HepG2 (cell line): ENCODE measurements around the gene FRMD8. TPM values are rescaled to one million over a fixed set of nuclear protein-coding genes. Genes with fewer than 3 reads are reported as not detected.

Experiments used
- CHD2 ChIP-seq: IDR thresholded peaks from 2 replicates; pipeline ENCODE4 v1.6.1; 2011; ENCODE audit warnings: low read depth, low read length, improper control_type of control experiment
- DNMT1 ChIP-seq: sonication (generic); formaldehyde crosslinking; IDR thresholded peaks from 2 replicates; pipeline ENCODE4 v1.5.1; 2020; ENCODE audit warnings: mild to moderate bottlenecking, missing genetic modification reagents
- KAT8 ChIP-seq: IDR thresholded peaks from 2 replicates; pipeline ENCODE4 v1.6.1; 2016; ENCODE audit warnings: missing genetic modification reagents, missing compliant biosample characterization
- NFIC ChIP-seq: IDR thresholded peaks from 2 replicates; pipeline ENCODE4 v1.6.1; 2012; ENCODE audit warnings: mild to moderate bottlenecking, low read length, inconsistent platforms
- RFX1 ChIP-seq: fragments of 450-650 bp; IDR thresholded peaks from 2 replicates; pipeline ENCODE4 v1.6.1; 2017
- RFX3 ChIP-seq: IDR thresholded peaks from 2 replicates; pipeline ENCODE4 v1.6.1; 2016; ENCODE audit warnings: missing biosample characterization, missing genetic modification reagents
- SIN3A ChIP-seq: IDR thresholded peaks from 2 replicates; pipeline ENCODE4 v1.6.1; 2011; ENCODE audit warnings: low read depth, mild to moderate bottlenecking, control low read depth, low read length, borderline replicate concordance
- TBX2 ChIP-seq: sonication (generic); formaldehyde crosslinking; IDR thresholded peaks from 2 replicates; pipeline ENCODE4 v1.5.0; 2020; ENCODE audit warnings: missing genetic modification reagents, mild to moderate bottlenecking, borderline replicate concordance
- TCF7L2 ChIP-seq: IDR thresholded peaks from 2 replicates; pipeline ENCODE4 v1.6.1; 2011; ENCODE audit warnings: mild to moderate bottlenecking, low read depth, low read length, moderate library complexity
- ZBTB8A ChIP-seq: sonication (generic); formaldehyde crosslinking; IDR thresholded peaks from 2 replicates; pipeline ENCODE4 v1.4.0; 2020; ENCODE audit warnings: mild to moderate bottlenecking, low read depth, missing genetic modification reagents, borderline replicate concordance
- ZFP90 ChIP-seq: sonication (generic); formaldehyde crosslinking; IDR thresholded peaks from 2 replicates; pipeline ENCODE4 v1.8.0; 2022; ENCODE audit warnings: missing genetic modification reagents, mild to moderate bottlenecking, inconsistent platforms, borderline replicate concordance
- ZNF180 ChIP-seq: sonication (generic); formaldehyde crosslinking; IDR thresholded peaks from 2 replicates; pipeline ENCODE4 v1.4.0; 2020; ENCODE audit warnings: low read depth, missing genetic modification reagents, borderline replicate concordance
- ZNF263 ChIP-seq: sonication (generic); formaldehyde crosslinking; IDR thresholded peaks from 2 replicates; pipeline ENCODE4 v1.4.0; 2020; ENCODE audit warnings: missing genetic modification reagents
- ZNF329 ChIP-seq: sonication (generic); formaldehyde crosslinking; IDR thresholded peaks from 2 replicates; pipeline ENCODE4 v1.9.0; 2021; ENCODE audit warnings: low read depth, mild to moderate bottlenecking, missing genetic modification reagents
- ZNF629 ChIP-seq: sonication (generic); formaldehyde crosslinking; conservative IDR thresholded peaks from 2 replicates; pipeline ENCODE4 v1.5.0; 2020; ENCODE audit warnings: missing genetic modification reagents
- ZNF761 ChIP-seq: sonication (generic); formaldehyde crosslinking; conservative IDR thresholded peaks from 2 replicates; pipeline ENCODE4 v1.4.0; 2020; ENCODE audit warnings: mild to moderate bottlenecking, missing genetic modification reagents
- ZNF883 ChIP-seq: sonication (generic); formaldehyde crosslinking; IDR thresholded peaks from 2 replicates; pipeline ENCODE4 v1.5.1; 2020; ENCODE audit warnings: mild to moderate bottlenecking, missing genetic modification reagents; ENCODE audit errors: not compliant biosample characterization
- polyA plus RNA-seq, 8 experiments: library from polyadenylated mRNA; depleted of rRNA in 3 of 8; stranded (reverse) in 7 of 8; unstranded in 1 of 8; fragments of >200 nt; fragmentation: Illumina TruSeq in 4 of 8; extraction: Trizol in 4 of 8; gene quantifications; 2 replicates each; pipeline versions ENCODE4 v1.2.1 to v1.2.3, GENCODE V29; 2011 to 2016; ENCODE audit warnings: low read depth in 4 of 8, missing spikeins in 1 of 8, mixed read lengths in 1 of 8; ENCODE audit not compliant: insufficient read depth in 1 of 8
- total RNA-seq, 5 experiments: library from RNA; depleted of rRNA; stranded (reverse); fragments of >200 nt; fragmentation: Illumina TruSeq; extraction: Trizol; gene quantifications; 2 replicates each; pipeline ENCODE4 v1.2.3, GENCODE V29; 2016; ENCODE audit warnings: low read depth in 1 of 5
- TF ChIP-seq, protein P1 (sequence below): sonication (generic); formaldehyde crosslinking; IDR thresholded peaks from 2 replicates; pipeline ENCODE4 v1.4.0; 2020; ENCODE audit warnings: missing genetic modification reagents
- TF ChIP-seq, protein P2 (sequence below): sonication (generic); formaldehyde crosslinking; IDR thresholded peaks from 2 replicates; pipeline ENCODE4 v1.9.0; 2021; ENCODE audit warnings: missing genetic modification reagents, mild to moderate bottlenecking, borderline replicate concordance
- TF ChIP-seq, protein P3 (sequence below): conservative IDR thresholded peaks from 2 replicates; pipeline ENCODE4 v1.6.1; 2018; ENCODE audit warnings: missing genetic modification reagents
- TF ChIP-seq, protein P4 (sequence below): IDR thresholded peaks from 2 replicates; pipeline ENCODE4 v1.6.1; 2016; ENCODE audit warnings: missing compliant biosample characterization, missing genetic modification reagents, borderline replicate concordance
- TF ChIP-seq, protein P5 (sequence below): IDR thresholded peaks from 2 replicates; pipeline ENCODE4 v1.6.1; 2016; ENCODE audit warnings: mild to moderate bottlenecking

Gene FRMD8
- total and polyA plus RNA-seq, 2 of the 13 experiments (the other 11 are each of a cell fraction or from before 2014, with no cell fraction given), result 5.8 to 20.6 TPM

DNA sequence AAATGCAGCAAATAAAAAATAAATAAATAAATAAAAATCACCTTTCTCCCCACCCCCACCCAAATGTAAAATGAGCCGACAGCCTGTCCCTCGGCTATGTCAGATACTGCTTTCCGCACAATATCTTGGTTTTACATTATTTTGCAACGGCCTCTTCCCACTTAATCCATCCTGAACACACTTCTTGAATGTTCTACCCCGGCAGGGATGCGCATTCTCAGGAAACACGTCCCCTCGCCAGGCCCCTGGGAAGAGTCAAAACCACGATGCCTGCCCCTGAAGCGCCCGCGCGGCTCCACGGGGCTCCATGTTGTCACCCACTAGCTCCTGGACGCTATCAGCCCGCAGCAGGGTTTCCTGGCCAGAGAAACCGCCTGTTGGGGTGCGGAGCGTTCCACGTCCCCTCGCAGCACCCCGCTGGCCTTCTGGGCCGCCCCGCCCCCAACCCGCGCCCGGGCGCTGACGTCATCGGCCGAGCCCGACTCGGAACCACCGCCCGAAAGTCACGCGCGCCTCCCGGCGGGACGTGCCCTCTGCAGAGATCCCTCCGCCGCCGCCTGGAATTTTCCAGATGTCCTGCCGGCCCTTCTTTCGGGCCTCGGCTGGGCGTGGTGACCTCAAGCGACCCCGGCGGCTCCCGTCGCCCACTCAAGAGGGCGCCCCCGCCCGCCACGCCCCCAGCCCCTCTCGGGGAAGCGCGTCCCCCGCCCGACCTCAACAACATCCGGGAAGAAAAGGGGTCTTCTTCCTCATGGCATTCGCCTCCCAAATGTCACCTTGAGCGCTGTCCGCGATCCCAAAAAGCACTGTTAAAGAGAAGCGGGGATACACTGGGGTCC is 35.6 kb downstream of the FRMD8 start (continued):
- TF ChIP-seq RFX1 (no peak), CHD2 (peak; percentile 87), NFIC (no peak), TCF7L2 (no peak), KAT8 (CRISPR knock-in tag) (peak; percentile 45; the same call in 1 of the 2 replicates), ZNF629 (CRISPR knock-in tag) (no peak), ZNF180 (CRISPR knock-in tag) (no peak), ZNF263 (CRISPR knock-in tag) (no peak), TBX2 (CRISPR knock-in tag) (peak; percentile 31), ZFP90 (CRISPR knock-in tag) (no peak), ZNF329 (no peak), RFX3 (CRISPR knock-in tag) (no peak), ZNF883 (CRISPR knock-in tag) (no peak), ZNF761 (CRISPR knock-in tag) (peak; percentile 14; the same call in 1 of the 2 replicates), DNMT1 (0 out of 2 replicates have a peak, but pooled peaks have one; percentile 22), ZBTB8A (CRISPR knock-in tag) (peak; percentile 74; the same call in 1 of the 2 replicates), SIN3A (no peak; the same call in 1 of the 2 replicates)
- TF ChIP-seq, protein P1, sequence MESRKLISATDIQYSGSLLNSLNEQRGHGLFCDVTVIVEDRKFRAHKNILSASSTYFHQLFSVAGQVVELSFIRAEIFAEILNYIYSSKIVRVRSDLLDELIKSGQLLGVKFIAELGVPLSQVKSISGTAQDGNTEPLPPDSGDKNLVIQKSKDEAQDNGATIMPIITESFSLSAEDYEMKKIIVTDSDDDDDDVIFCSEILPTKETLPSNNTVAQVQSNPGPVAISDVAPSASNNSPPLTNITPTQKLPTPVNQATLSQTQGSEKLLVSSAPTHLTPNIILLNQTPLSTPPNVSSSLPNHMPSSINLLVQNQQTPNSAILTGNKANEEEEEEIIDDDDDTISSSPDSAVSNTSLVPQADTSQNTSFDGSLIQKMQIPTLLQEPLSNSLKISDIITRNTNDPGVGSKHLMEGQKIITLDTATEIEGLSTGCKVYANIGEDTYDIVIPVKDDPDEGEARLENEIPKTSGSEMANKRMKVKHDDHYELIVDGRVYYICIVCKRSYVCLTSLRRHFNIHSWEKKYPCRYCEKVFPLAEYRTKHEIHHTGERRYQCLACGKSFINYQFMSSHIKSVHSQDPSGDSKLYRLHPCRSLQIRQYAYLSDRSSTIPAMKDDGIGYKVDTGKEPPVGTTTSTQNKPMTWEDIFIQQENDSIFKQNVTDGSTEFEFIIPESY (CRISPR knock-in tag), result peak; percentile 30; the same call in 1 of the 2 replicates
- TF ChIP-seq, protein P2, sequence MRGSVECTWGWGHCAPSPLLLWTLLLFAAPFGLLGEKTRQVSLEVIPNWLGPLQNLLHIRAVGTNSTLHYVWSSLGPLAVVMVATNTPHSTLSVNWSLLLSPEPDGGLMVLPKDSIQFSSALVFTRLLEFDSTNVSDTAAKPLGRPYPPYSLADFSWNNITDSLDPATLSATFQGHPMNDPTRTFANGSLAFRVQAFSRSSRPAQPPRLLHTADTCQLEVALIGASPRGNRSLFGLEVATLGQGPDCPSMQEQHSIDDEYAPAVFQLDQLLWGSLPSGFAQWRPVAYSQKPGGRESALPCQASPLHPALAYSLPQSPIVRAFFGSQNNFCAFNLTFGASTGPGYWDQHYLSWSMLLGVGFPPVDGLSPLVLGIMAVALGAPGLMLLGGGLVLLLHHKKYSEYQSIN (CRISPR knock-in tag), result no peak
- TF ChIP-seq, protein P3, sequence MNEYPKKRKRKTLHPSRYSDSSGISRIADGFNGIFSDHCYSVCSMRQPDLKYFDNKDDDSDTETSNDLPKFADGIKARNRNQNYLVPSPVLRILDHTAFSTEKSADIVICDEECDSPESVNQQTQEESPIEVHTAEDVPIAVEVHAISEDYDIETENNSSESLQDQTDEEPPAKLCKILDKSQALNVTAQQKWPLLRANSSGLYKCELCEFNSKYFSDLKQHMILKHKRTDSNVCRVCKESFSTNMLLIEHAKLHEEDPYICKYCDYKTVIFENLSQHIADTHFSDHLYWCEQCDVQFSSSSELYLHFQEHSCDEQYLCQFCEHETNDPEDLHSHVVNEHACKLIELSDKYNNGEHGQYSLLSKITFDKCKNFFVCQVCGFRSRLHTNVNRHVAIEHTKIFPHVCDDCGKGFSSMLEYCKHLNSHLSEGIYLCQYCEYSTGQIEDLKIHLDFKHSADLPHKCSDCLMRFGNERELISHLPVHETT (CRISPR knock-in tag), result no peak
- TF ChIP-seq, protein P4, sequence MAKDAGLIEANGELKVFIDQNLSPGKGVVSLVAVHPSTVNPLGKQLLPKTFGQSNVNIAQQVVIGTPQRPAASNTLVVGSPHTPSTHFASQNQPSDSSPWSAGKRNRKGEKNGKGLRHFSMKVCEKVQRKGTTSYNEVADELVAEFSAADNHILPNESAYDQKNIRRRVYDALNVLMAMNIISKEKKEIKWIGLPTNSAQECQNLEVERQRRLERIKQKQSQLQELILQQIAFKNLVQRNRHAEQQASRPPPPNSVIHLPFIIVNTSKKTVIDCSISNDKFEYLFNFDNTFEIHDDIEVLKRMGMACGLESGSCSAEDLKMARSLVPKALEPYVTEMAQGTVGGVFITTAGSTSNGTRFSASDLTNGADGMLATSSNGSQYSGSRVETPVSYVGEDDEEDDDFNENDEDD (CRISPR knock-in tag), result peak; percentile 83; the same call in 1 of the 2 replicates
- TF ChIP-seq, protein P5, sequence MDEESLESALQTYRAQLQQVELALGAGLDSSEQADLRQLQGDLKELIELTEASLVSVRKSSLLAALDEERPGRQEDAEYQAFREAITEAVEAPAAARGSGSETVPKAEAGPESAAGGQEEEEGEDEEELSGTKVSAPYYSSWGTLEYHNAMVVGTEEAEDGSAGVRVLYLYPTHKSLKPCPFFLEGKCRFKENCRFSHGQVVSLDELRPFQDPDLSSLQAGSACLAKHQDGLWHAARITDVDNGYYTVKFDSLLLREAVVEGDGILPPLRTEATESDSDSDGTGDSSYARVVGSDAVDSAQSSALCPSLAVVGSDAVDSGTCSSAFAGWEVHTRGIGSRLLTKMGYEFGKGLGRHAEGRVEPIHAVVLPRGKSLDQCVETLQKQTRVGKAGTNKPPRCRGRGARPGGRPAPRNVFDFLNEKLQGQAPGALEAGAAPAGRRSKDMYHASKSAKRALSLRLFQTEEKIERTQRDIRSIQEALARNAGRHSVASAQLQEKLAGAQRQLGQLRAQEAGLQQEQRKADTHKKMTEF (CRISPR knock-in tag), result peak; percentile 57; the same call in 1 of the 2 replicates
